ENCODE measurements around the gene NELL1.

GRCh38 chr11:21534288-21534687, 864.9 kb downstream of the NELL1 start:
- TF ChIP-seq, protein P1, sequence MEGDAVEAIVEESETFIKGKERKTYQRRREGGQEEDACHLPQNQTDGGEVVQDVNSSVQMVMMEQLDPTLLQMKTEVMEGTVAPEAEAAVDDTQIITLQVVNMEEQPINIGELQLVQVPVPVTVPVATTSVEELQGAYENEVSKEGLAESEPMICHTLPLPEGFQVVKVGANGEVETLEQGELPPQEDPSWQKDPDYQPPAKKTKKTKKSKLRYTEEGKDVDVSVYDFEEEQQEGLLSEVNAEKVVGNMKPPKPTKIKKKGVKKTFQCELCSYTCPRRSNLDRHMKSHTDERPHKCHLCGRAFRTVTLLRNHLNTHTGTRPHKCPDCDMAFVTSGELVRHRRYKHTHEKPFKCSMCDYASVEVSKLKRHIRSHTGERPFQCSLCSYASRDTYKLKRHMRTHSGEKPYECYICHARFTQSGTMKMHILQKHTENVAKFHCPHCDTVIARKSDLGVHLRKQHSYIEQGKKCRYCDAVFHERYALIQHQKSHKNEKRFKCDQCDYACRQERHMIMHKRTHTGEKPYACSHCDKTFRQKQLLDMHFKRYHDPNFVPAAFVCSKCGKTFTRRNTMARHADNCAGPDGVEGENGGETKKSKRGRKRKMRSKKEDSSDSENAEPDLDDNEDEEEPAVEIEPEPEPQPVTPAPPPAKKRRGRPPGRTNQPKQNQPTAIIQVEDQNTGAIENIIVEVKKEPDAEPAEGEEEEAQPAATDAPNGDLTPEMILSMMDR (conservative IDR thresholded peaks at IDR 0.05; ENCODE audit: low read depth, low read length) = no peak
- no peak for TF ChIP-seq EZH2 (IDR thresholded peaks at IDR 0.05; ENCODE audit: low read length, unreplicated experiment)
